DOHH2 (cell line): ENCODE data around the gene TNK1.
"Not testable (repeated sequence)": the region's sequence is repeated elsewhere in the genome, so short reads cannot be mapped to it uniquely, and the experiment has no call there.

Experiments used
- CTCF ChIP-seq: fragments of 200-600 bp; sonication (generic); IDR thresholded peaks from one replicate; pipeline ENCODE4 v1.5.1; 2014; ENCODE audit warnings: antibody characterized with exemption, mild to moderate bottlenecking, low read depth, low read length; ENCODE audit not compliant: poor library complexity, severe bottlenecking
- EZH2phosphoT487 ChIP-seq: fragments of 200-600 bp; sonication (generic); IDR thresholded peaks from 2 replicates; pipeline ENCODE4 v1.6.1; 2017; ENCODE audit warnings: borderline replicate concordance, mild to moderate bottlenecking, antibody characterized with exemption, low read length, moderate library complexity, mixed read lengths

DNA sequence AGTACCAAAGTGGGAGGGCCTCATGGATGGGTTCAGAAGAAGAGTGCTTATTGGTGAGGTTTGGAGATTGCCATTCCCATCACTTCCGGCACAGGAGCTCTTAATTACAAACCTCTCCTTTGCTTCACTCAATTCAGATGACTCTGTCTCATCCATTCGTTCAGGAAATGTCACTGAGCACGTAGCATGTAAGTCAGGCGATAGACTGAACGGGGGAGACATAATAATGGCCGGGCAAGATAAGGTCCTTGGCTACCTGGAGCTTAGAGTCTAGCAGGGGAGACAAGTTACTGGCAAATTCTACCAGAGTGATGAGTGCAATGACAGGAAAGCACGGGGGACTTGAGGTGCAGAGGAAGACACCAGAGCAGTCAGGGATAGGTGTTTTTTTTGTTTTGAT lies 14.9 kb upstream of the TNK1 start:
- not testable (repeated sequence) for TF ChIP-seq CTCF, EZH2phosphoT487
